H1 (cell line): ENCODE results near the gene TRIML2. TPM values are rescaled to one million over a fixed set of nuclear protein-coding genes. Genes with fewer than 3 reads are reported as not detected.

ENCODE experiments used
- CTCF ChIA-PET: fragments of 300-600 bp; sonication (Branson Sonifier 250); formaldehyde crosslinking; loops from one replicate; lab custom pipeline; 2021; ENCODE audit not compliant: partially characterized antibody; lab: Charles Lee
- POLR2A ChIA-PET: fragments of 300-600 bp; sonication (Branson Sonifier 250); formaldehyde crosslinking; loops from one replicate; lab custom pipeline; 2021; ENCODE audit warnings: inconsistent platforms; ENCODE audit not compliant: partially characterized antibody; lab: Charles Lee
- DNase-seq, 2 experiments: peaks; one replicate each; pipeline versions ENCODE4 v3.0.0 to v3.0.0-alpha.2; 2010 to 2022; ENCODE audit warnings: low spot score in 2 of 2, low read depth in 1 of 2, mixed read lengths in 1 of 2
- FAIRE-seq: peaks from 2 replicates; lab custom pipeline; 2011; peaks lifted over from hg19 to GRCh38; lab: Jason Lieb, UNC
- H2AFZ ChIP-seq: 2 replicates; pipeline ENCODE4 v1.8.1; 2012; ENCODE audit warnings: low read length, inconsistent platforms
- H2AK5ac ChIP-seq: 2 replicates; pipeline ENCODE4 v1.6.1; 2013; ENCODE audit warnings: low read depth, low read length
- H2BK120ac ChIP-seq: replicated peaks from 2 replicates; pipeline ENCODE3; 2013; ENCODE audit warnings: low read depth, low read length, inconsistent platforms
- H2BK12ac ChIP-seq: 2 replicates; pipeline ENCODE4 v1.6.1; 2013; ENCODE audit warnings: low read depth, low read length
- H2BK15ac ChIP-seq: 2 replicates; pipeline ENCODE4 v1.6.1; 2013; ENCODE audit warnings: low read length
- H2BK20ac ChIP-seq: 2 replicates; pipeline ENCODE4 v1.6.1; 2013; ENCODE audit warnings: low read length
- H2BK5ac ChIP-seq: 2 replicates; pipeline ENCODE4 v1.6.1; 2013; ENCODE audit warnings: low read depth, low read length
- H3K14ac ChIP-seq: 2 replicates; pipeline ENCODE4 v1.6.1; 2013; ENCODE audit warnings: inconsistent platforms; ENCODE audit not compliant: insufficient read length
- H3K18ac ChIP-seq: 2 replicates; pipeline ENCODE4 v1.6.1; 2013; ENCODE audit warnings: low read length; ENCODE audit errors: extremely low read depth
- H3K23ac ChIP-seq: 2 replicates; pipeline ENCODE4 v1.6.1; 2013; ENCODE audit warnings: inconsistent platforms; ENCODE audit not compliant: insufficient read length
- H3K23me2 ChIP-seq: 2 replicates; pipeline ENCODE4 v1.6.1; 2013; ENCODE audit warnings: low read depth, low read length
- H3K27ac ChIP-seq: 2 replicates; pipeline ENCODE4 v1.6.1; 2011; ENCODE audit warnings: low read depth, low read length, inconsistent platforms
- H3K27me3 ChIP-seq, 4 experiments: replicated peaks in 1 of 4; 1 replicate in 1 of 4; 2 replicates in 3 of 4; pipeline versions ENCODE4 v1.6.1 to v1.8.1; 2011 to 2013; ENCODE audit warnings: low read length in 3 of 4, mild to moderate bottlenecking in 3 of 4, inconsistent platforms in 2 of 4, mixed read lengths in 2 of 4, moderate library complexity in 1 of 4; ENCODE audit not compliant: control insufficient read depth in 3 of 4, insufficient read depth in 3 of 4; ENCODE audit errors: extremely low read depth in 1 of 4
- H3K36me3 ChIP-seq, 4 experiments: 2 replicates each; pipeline versions ENCODE4 v1.6.1 to v1.8.1; 2011 to 2013; ENCODE audit warnings: mild to moderate bottlenecking in 4 of 4, low read length in 3 of 4, moderate library complexity in 2 of 4, control low read depth in 1 of 4, inconsistent platforms in 1 of 4; ENCODE audit not compliant: insufficient read depth in 4 of 4, control insufficient read depth in 2 of 4
- H3K4ac ChIP-seq: replicated peaks from 2 replicates; pipeline ENCODE3; 2013; ENCODE audit warnings: low read length, low read depth, mixed read lengths, inconsistent platforms; ENCODE audit not compliant: insufficient read length
- H3K4me1 ChIP-seq, 4 experiments: replicated peaks in 1 of 4; 1 replicate in 1 of 4; 2 replicates in 3 of 4; pipeline versions ENCODE4 v1.6.1 to v1.8.1; 2011 to 2013; ENCODE audit warnings: low read length in 3 of 4, inconsistent platforms in 2 of 4, mixed read lengths in 1 of 4; ENCODE audit not compliant: insufficient read depth in 4 of 4, control insufficient read depth in 3 of 4
- H3K4me2 ChIP-seq, 2 experiments: 2 replicates each; pipeline versions ENCODE4 v1.6.1 to v1.8.1; 2011 to 2013; ENCODE audit warnings: low read depth in 2 of 2, low read length in 2 of 2, control low read depth in 1 of 2, inconsistent platforms in 1 of 2, mild to moderate bottlenecking in 1 of 2; ENCODE audit not compliant: insufficient read depth in 1 of 2
- H3K4me3 ChIP-seq, 4 experiments: fragments of 200-600, 300-600 bp in 1 of 4; sonication (generic), shearing (Covaris generic), sonication (Bioruptor Twin) in 1 of 4; 2 replicates each; pipeline versions ENCODE4 v1.5.1 to v1.8.1; 2011 to 2016; ENCODE audit warnings: low read length in 4 of 4, low read depth in 3 of 4, control low read depth in 2 of 4, inconsistent platforms in 2 of 4, mild to moderate bottlenecking in 2 of 4, mixed read lengths in 1 of 4, moderate library complexity in 1 of 4; ENCODE audit not compliant: insufficient read depth in 2 of 4; ENCODE audit errors: extremely low read depth in 1 of 4
- H3K56ac ChIP-seq: replicated peaks from 2 replicates; pipeline ENCODE3; 2013; ENCODE audit warnings: low read depth, mild to moderate bottlenecking, mixed read lengths, low read length, inconsistent platforms; ENCODE audit not compliant: insufficient read length
- H3K79me1 ChIP-seq: 2 replicates; pipeline ENCODE4 v1.6.1; 2013; ENCODE audit warnings: low read depth, low read length, control low read depth
- H3K79me2 ChIP-seq, 2 experiments: 2 replicates each; pipeline versions ENCODE4 v1.6.1 to v1.8.1; 2012 to 2013; ENCODE audit warnings: low read length in 2 of 2, mild to moderate bottlenecking in 2 of 2, inconsistent platforms in 1 of 2; ENCODE audit not compliant: insufficient read depth in 2 of 2, control insufficient read depth in 1 of 2
- H3K9ac ChIP-seq, 4 experiments: replicated peaks in 1 of 4; 1 replicate in 1 of 4; 2 replicates in 3 of 4; pipeline versions ENCODE4 v1.6.1 to v1.8.1; 2011 to 2013; ENCODE audit warnings: low read depth in 3 of 4, low read length in 3 of 4, control low read depth in 2 of 4, mild to moderate bottlenecking in 2 of 4, moderate library complexity in 2 of 4, inconsistent platforms in 1 of 4; ENCODE audit errors: extremely low read depth in 1 of 4
- H3K9me3 ChIP-seq, 2 experiments: 2 replicates each; pipeline versions ENCODE4 v1.6.1 to v1.8.1; 2012 to 2013; ENCODE audit warnings: mild to moderate bottlenecking in 2 of 2, moderate library complexity in 2 of 2, control low read depth in 1 of 2, inconsistent platforms in 1 of 2, low read depth in 1 of 2, low read length in 1 of 2, mixed read lengths in 1 of 2; ENCODE audit not compliant: insufficient read depth in 2 of 2
- H4K20me1 ChIP-seq, 2 experiments: replicated peaks in 1 of 2; 2 replicates each; pipeline versions ENCODE3 to v1.8.1; 2011 to 2013; ENCODE audit warnings: inconsistent platforms in 2 of 2, low read length in 2 of 2, mild to moderate bottlenecking in 1 of 2; ENCODE audit not compliant: insufficient read depth in 2 of 2, control insufficient read depth in 1 of 2
- H4K5ac ChIP-seq: 2 replicates; pipeline ENCODE4 v1.6.1; 2013; ENCODE audit warnings: low read length, low read depth, mixed read lengths, inconsistent platforms; ENCODE audit not compliant: insufficient read length
- H4K8ac ChIP-seq: 2 replicates; pipeline ENCODE4 v1.8.0; 2013; ENCODE audit warnings: mild to moderate bottlenecking, moderate library complexity, low read length, inconsistent platforms; ENCODE audit not compliant: insufficient read depth; ENCODE audit errors: extremely low read depth
- H4K91ac ChIP-seq: replicated peaks from 2 replicates; pipeline ENCODE3; 2013; ENCODE audit warnings: low read length, mixed read lengths, inconsistent platforms; ENCODE audit not compliant: insufficient read length
- CREB1 ChIP-seq: IDR thresholded peaks from 2 replicates; pipeline ENCODE4 v1.6.1; 2012; ENCODE audit warnings: inconsistent platforms
- SIN3A ChIP-seq, 2 experiments: IDR thresholded peaks in 1 of 2; conservative IDR thresholded peaks in 1 of 2; 2 replicates each; pipeline ENCODE4 v1.6.1; 2011 to 2012; ENCODE audit warnings: low read length in 2 of 2, improper control_type of control experiment in 1 of 2, low read depth in 1 of 2, mild to moderate bottlenecking in 1 of 2
- WGBS, 2 experiments: shearing (Covaris generic) in 1 of 2; methylation state at CpG; one replicate each; pipeline versions ENCODE4 v1.1.6 to v1.1.7; 2013 to 2015; ENCODE audit warnings: low lambda C conversion rate in 2 of 2, mixed read lengths in 2 of 2, inconsistent platforms in 1 of 2, low coverage in 1 of 2, missing lambda C conversion rate in 1 of 2; ENCODE audit not compliant: insufficient replicate concordance in 2 of 2, insufficient coverage in 1 of 2, insufficient read length in 1 of 2; ENCODE audit errors: extremely low coverage in 1 of 2, missing lambda C conversion rate in 1 of 2; 5-methylcytosine and 5-hydroxymethylcytosine counted together
- polyA plus RNA-seq, 7 experiments: library from polyadenylated mRNA; depleted of rRNA in 3 of 7; stranded (reverse) in 5 of 7; unstranded in 2 of 7; fragments of >200 nt in 5 of 7; fragments of 200-250 nt in 2 of 7; gene quantifications; 1 replicate in 5 of 7; 2 replicates in 1 of 7; 4 replicates in 1 of 7; pipeline versions ENCODE4 v1.2.1 to v1.2.3, GENCODE V29; 2011 to 2013; ENCODE audit warnings: missing spikeins in 2 of 7, mixed read lengths in 2 of 7
- total RNA-seq: library from RNA; stranded (reverse); fragmentation: NEBNext Ultra II Directional; extraction: Animal tissue kit (Norgen Biotek cat#: 25700); gene quantifications from 2 replicates; pipeline ENCODE4 v1.2.1, GENCODE V29; 2021

TRIML2 gene
- total and polyA plus RNA-seq, 2 of the 8 experiments (the other 6 are each of a cell fraction or from before 2014, with no cell fraction given): 28.1 to 59.2 TPM

GRCh38 chr4:188147776-188148175 is 38.4 kb upstream of the TRIML2 start:
- Histone ChIP-seq H3K79me2 (no peaks in the 10 kb centered on the region), H4K5ac (no peak overlapping the region), H3K27ac (no peak overlapping the region), H3K4me1 (no peaks in the 10 kb centered on the region), H2AK5ac (no peak overlapping the region), H3K23ac (no peak overlapping the region), H3K4me3 (no peak overlapping the region), H3K23me2 (no peaks in the 10 kb centered on the region), H3K27me3 (no peaks in the 10 kb centered on the region), H2BK120ac (no peak overlapping the region), H4K8ac (no peak overlapping the region), H3K18ac (no peak overlapping the region), H3K79me1 (no peaks in the 10 kb centered on the region), H4K91ac (no peak overlapping the region), H2BK20ac (no peak overlapping the region), H3K56ac (no peak overlapping the region), H2BK5ac (no peak overlapping the region), H4K20me1 (no peaks in the 10 kb centered on the region), H3K36me3 (no peaks in the 10 kb centered on the region), H3K9me3 (no peaks in the 10 kb centered on the region), H3K4me2 (no peak overlapping the region), H2BK12ac (no peak overlapping the region), H3K9ac (no peak overlapping the region), H2BK15ac (no peak overlapping the region), H2AFZ (no peak overlapping the region), H3K4ac (no peak overlapping the region), H3K14ac (no peak overlapping the region)
- ChIA-PET POLR2A (interaction anchor here (0.6 kb wide), 1 partner anchor 35 kb away, joined by 3 read pairs; no protein-coding TSS in a partner anchor), CTCF (interaction anchor here (0.9 to 1.2 kb wide), 3 partner anchors 39 to 242 kb away, joined by 4 to 8 read pairs (median 4); no protein-coding TSS in a partner anchor)
- DNase-seq: no peak
- TF ChIP-seq CREB1 (no peak), SIN3A (conservative IDR thresholded peaks at IDR 0.05 in 1 of 2, IDR thresholded peaks at IDR 0.05 in 1 of 2; ENCODE audit: low read depth in 1 of 2, low read length in 2 of 2) (no peak)
- FAIRE-seq: no peak
- 95% methylated on average over 6 of the region's 6 CpGs; no CpG with 5 or more reads in 1 of the 2 experiments for WGBS, 2 experiments
